ENCODE measurements around the gene APP. TPM values are rescaled to one million over a fixed set of nuclear protein-coding genes. Genes with fewer than 3 reads are reported as not detected.
A peak's percentile ranks its signal among the peaks of the same experiment; 100 is the strongest.

The APP gene
- polyA plus RNA-seq (2011; rRNA removed), result 778 and 964 TPM in 2 replicates
- 241 and 278 TPM in 2 replicates for polyA minus RNA-seq (2011; rRNA and poly(A)+ RNA removed)

GRCh38 chr21:26170471-26171257 is at the start of gene APP:
Gene APP (minus strand): TSS chr21:26170770. CDS start chr21:26170620, 150 bp downstream.
- Histone ChIP-seq H3K4me3 (ENCODE audit: low read depth, low read length) (peak within 1 kb of the TSS; percentile 80), H3K27me3 (ENCODE audit: control insufficient read depth, insufficient read depth, low read length) (no peaks in the 10 kb centered on the region), H3K36me3 (ENCODE audit: control insufficient read depth, insufficient read depth, low read length) (no peaks in the 10 kb centered on the region)
- no peak for DNase-seq (ENCODE audit: low read depth)
- TF ChIP-seq, protein P1, sequence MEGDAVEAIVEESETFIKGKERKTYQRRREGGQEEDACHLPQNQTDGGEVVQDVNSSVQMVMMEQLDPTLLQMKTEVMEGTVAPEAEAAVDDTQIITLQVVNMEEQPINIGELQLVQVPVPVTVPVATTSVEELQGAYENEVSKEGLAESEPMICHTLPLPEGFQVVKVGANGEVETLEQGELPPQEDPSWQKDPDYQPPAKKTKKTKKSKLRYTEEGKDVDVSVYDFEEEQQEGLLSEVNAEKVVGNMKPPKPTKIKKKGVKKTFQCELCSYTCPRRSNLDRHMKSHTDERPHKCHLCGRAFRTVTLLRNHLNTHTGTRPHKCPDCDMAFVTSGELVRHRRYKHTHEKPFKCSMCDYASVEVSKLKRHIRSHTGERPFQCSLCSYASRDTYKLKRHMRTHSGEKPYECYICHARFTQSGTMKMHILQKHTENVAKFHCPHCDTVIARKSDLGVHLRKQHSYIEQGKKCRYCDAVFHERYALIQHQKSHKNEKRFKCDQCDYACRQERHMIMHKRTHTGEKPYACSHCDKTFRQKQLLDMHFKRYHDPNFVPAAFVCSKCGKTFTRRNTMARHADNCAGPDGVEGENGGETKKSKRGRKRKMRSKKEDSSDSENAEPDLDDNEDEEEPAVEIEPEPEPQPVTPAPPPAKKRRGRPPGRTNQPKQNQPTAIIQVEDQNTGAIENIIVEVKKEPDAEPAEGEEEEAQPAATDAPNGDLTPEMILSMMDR (IDR thresholded peaks at IDR 0.05; ENCODE audit: insufficient read depth, low read depth, low read length), result peak; percentile 59
- ChIA-PET POLR2A (no interaction called here), CTCF (interaction anchor here (0.6 to 2.5 kb wide), 33 partner anchors 12 to 1630 kb away, joined by 3 to 11 read pairs (median 3); no protein-coding TSS in a partner anchor)

GRCh38 chr21:26212220-26212619 is 41.6 kb upstream of the APP start:
- TF ChIP-seq, protein P1 (IDR thresholded peaks at IDR 0.05; ENCODE audit: insufficient read depth, low read depth, low read length), result no peak
- POLR2A ChIA-PET, result no interaction called here
- no peak for DNase-seq (ENCODE audit: low read depth)

GRCh38 chr21:26210614-26211013 is 40.0 kb upstream of the APP start:
- ChIA-PET POLR2A (no interaction called here), CTCF (interaction anchor here (0.8 kb wide), 1 partner anchor 8 kb away, joined by 3 read pairs; no protein-coding TSS in a partner anchor)
- no peaks in the 10 kb centered on the region for H3K27me3 ChIP-seq (ENCODE audit: control insufficient read depth, insufficient read depth, low read length)
- no peaks in the 10 kb centered on the region for H3K36me3 ChIP-seq (ENCODE audit: control insufficient read depth, insufficient read depth, low read length)
- no peak overlapping the region for H3K4me3 ChIP-seq (ENCODE audit: low read depth, low read length)
- no peak for DNase-seq (ENCODE audit: low read depth)
- TF ChIP-seq, protein P1 (IDR thresholded peaks at IDR 0.05; ENCODE audit: insufficient read depth, low read depth, low read length), result no peak

More at GRCh38 chr21:26212220-26212619, 41.6 kb upstream of the APP start:
- Histone ChIP-seq H3K36me3 (ENCODE audit: control insufficient read depth, insufficient read depth, low read length) (no peaks in the 10 kb centered on the region), H3K4me3 (ENCODE audit: low read depth, low read length) (no peak overlapping the region), H3K27me3 (ENCODE audit: control insufficient read depth, insufficient read depth, low read length) (no peaks in the 10 kb centered on the region)
- CTCF ChIA-PET, result no interaction called here

DNA sequence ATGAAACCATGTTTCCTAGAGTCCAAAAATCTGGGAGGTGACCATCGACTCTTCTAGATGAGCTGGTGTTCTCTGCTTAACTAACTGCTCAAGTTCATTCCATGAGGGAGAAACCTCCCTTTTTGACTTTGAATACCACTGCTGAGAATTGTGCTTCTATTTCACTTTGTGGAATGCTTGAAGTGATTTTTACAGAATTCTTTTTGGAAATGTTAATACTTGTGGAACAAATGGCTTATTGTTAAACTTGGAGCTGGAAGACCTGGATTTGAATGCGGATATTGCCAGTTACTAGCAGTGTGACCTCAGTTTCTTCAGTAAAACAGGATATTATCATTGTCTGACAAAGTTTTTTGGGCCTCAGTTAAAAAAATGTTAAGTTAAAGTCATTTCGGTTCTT is 36.5 kb upstream of the APP start:
- Histone ChIP-seq H3K4me3 (ENCODE audit: low read depth, low read length) (no peak overlapping the region), H3K27me3 (ENCODE audit: control insufficient read depth, insufficient read depth, low read length) (no peaks in the 10 kb centered on the region), H3K36me3 (ENCODE audit: control insufficient read depth, insufficient read depth, low read length) (no peaks in the 10 kb centered on the region)
- TF ChIP-seq, protein P1 (IDR thresholded peaks at IDR 0.05; ENCODE audit: insufficient read depth, low read depth, low read length), result no peak
- ChIA-PET CTCF (no interaction called here), POLR2A (no interaction called here)
- DNase-seq (ENCODE audit: low read depth), result no peak

DNA sequence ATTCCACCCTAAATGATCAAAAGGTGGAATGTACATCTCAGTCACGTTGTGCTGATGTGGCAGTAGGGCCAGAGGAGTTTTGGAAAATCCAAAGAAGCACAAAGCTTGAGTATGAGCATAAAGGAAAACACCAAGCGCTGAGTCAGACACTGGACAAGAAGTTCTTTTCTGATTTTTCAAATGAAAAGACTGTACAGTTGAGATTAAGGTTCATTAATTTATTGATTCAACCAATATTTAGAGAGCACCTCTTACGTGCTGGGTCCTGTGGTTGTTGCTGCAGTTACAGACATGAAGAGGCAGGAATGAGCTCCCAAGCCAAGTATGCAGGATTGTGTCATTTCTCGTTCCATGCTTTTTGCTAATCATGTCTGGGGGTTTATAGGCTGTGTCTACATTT is 28.9 kb upstream of the APP start:
- TF ChIP-seq, protein P1 (IDR thresholded peaks at IDR 0.05; ENCODE audit: insufficient read depth, low read depth, low read length), result no peak
- ChIA-PET CTCF (interaction anchor here (1.1 to 1.6 kb wide), 2 partner anchors 29 to 31 kb away, joined by 3 to 5 read pairs; partner anchors contain the start of gene APP), POLR2A (interaction anchor here (0.6 kb wide), 1 partner anchor 22 kb away, joined by 4 read pairs; no protein-coding TSS in a partner anchor)
- peak; percentile 70 for DNase-seq (ENCODE audit: low read depth)
- Histone ChIP-seq H3K27me3 (ENCODE audit: control insufficient read depth, insufficient read depth, low read length) (no peaks in the 10 kb centered on the region), H3K36me3 (ENCODE audit: control insufficient read depth, insufficient read depth, low read length) (no peaks in the 10 kb centered on the region), H3K4me3 (ENCODE audit: low read depth, low read length) (no peak overlapping the region)

Data from BJ (cell line).